Stimulated activated CD8-positive, alpha-beta memory T cell treated with anti-CD3 and anti-CD28 coated beads, Interleukin-4, amount 100 ng/mL, for 1 hour (primary cell): ENCODE results near the gene TRMU.

Source experiments
- DNase-seq, 2 donors: peaks; one replicate each; pipeline ENCODE4 v3.0.0-alpha.2; 2020; ENCODE audit warnings: low read depth in 2 of 2, low spot score in 1 of 2

The TRMU gene

GRCh38 chr22:46335201-46336118 lies at the start of gene TRMU:
Gene TRMU (plus strand): TSS chr22:46335714. CDS start chr22:46335765, 51 bp downstream.
- peak; percentile 28 to 52 for DNase-seq

- no peak for DNase-seq
Observed at GRCh38 chr22:46286006-46286405, 49.5 kb upstream of the TRMU start.

- DNase-seq, result no peak
Observed at GRCh38 chr22:46286941-46287872, 48.3 kb upstream of the TRMU start.

GRCh38 chr22:46287873-46288751 lies 47.4 kb upstream of the TRMU start:
- DNase-seq, result no peak

GRCh38 chr22:46288846-46289243 lies 46.7 kb upstream of the TRMU start:
- DNase-seq, result no peak

GRCh38 chr22:46289244-46289891 lies 46.1 kb upstream of the TRMU start:
- DNase-seq, result no peak

GRCh38 chr22:46290121-46290842 lies 45.2 kb upstream of the TRMU start:
- DNase-seq, result no peak

- no peak for DNase-seq
Observed at GRCh38 chr22:46290843-46291785, 44.4 kb upstream of the TRMU start.

GRCh38 chr22:46292173-46292572 lies 43.3 kb upstream of the TRMU start:
- DNase-seq, result no peak

- DNase-seq, result no peak
Observed at GRCh38 chr22:46292732-46293131, 42.8 kb upstream of the TRMU start.

GRCh38 chr22:46293577-46294260 lies 41.8 kb upstream of the TRMU start:
- no peak for DNase-seq

- DNase-seq, result no peak
Observed at GRCh38 chr22:46294784-46295183, 40.7 kb upstream of the TRMU start.

GRCh38 chr22:46295277-46295971 lies 40.1 kb upstream of the TRMU start:
- DNase-seq, result no peak

GRCh38 chr22:46296257-46297150 lies 39.0 kb upstream of the TRMU start, which contains the start of gene GTSE1:
Gene GTSE1 (plus strand): TSS chr22:46296870. CDS start chr22:46297401, 531 bp downstream.
- DNase-seq, result peak; percentile 87 to 95

GRCh38 chr22:46297151-46297812 lies 38.2 kb upstream of the TRMU start:
- DNase-seq, result no peak

- no peak for DNase-seq
Observed at GRCh38 chr22:46299101-46299500, 36.4 kb upstream of the TRMU start.
